Measurements from ENCODE around the gene FBN1. TPM values are rescaled to one million over a fixed set of nuclear protein-coding genes. Genes with fewer than 3 reads are reported as not detected.
A peak's percentile ranks its signal among the peaks of the same experiment; 100 is the strongest.

Gene FBN1
- total RNA-seq, 1 donor from 2014 or later = 439 TPM

- Histone ChIP-seq H3K27me3 (ENCODE audit: control insufficient read depth in 3 of 3, insufficient read depth in 3 of 3, low read length in 3 of 3) (no peaks in the 10 kb centered on the region), H3K4me1 (ENCODE audit: control insufficient read depth in 3 of 3, insufficient read depth in 3 of 3, low read length in 3 of 3) (peaks cover 0 to 5% (median 4%) of the 10 kb centered on the region in 3 donors), H3K36me3 (ENCODE audit: control insufficient read depth in 3 of 3, insufficient read depth in 3 of 3, low read length in 3 of 3) (no peaks in the 10 kb centered on the region), H3K9me3 (ENCODE audit: control insufficient read depth in 3 of 3, low read length in 3 of 3) (no peaks in the 10 kb centered on the region), H3K4me3 (ENCODE audit: low read length in 3 of 3) (no peak overlapping the region), H3K9ac (ENCODE audit: low read depth in 1 of 3, low read length in 3 of 3) (no peak overlapping the region), H3K27ac (ENCODE audit: low read depth, low read length) (no peak overlapping the region)
Observed at GRCh38 chr15:48550822-48551525, 94.5 kb downstream of the FBN1 start.

- Histone ChIP-seq H3K36me3 (ENCODE audit: control insufficient read depth in 3 of 3, insufficient read depth in 3 of 3, low read length in 3 of 3) (no peaks in the 10 kb centered on the region), H3K27me3 (ENCODE audit: control insufficient read depth in 3 of 3, insufficient read depth in 3 of 3, low read length in 3 of 3) (no peaks in the 10 kb centered on the region), H3K9ac (ENCODE audit: low read depth in 1 of 3, low read length in 3 of 3) (no peak overlapping the region), H3K4me1 (ENCODE audit: control insufficient read depth in 3 of 3, insufficient read depth in 3 of 3, low read length in 3 of 3) (peaks cover 0 to 5% (median 4%) of the 10 kb centered on the region in 3 donors), H3K4me3 (ENCODE audit: low read length in 3 of 3) (no peak overlapping the region), H3K27ac (ENCODE audit: low read depth, low read length) (no peak overlapping the region), H3K9me3 (ENCODE audit: control insufficient read depth in 3 of 3, low read length in 3 of 3) (no peaks in the 10 kb centered on the region)
Observed at GRCh38 chr15:48548455-48548854, 97.1 kb downstream of the FBN1 start.

- Histone ChIP-seq H3K36me3 (ENCODE audit: control insufficient read depth in 3 of 3, insufficient read depth in 3 of 3, low read length in 3 of 3) (no peaks in the 10 kb centered on the region), H3K27me3 (ENCODE audit: control insufficient read depth in 3 of 3, insufficient read depth in 3 of 3, low read length in 3 of 3) (no peaks in the 10 kb centered on the region), H3K9ac (ENCODE audit: low read depth in 1 of 3, low read length in 3 of 3) (no peak overlapping the region), H3K4me3 (ENCODE audit: low read length in 3 of 3) (no peak overlapping the region), H3K4me1 (ENCODE audit: control insufficient read depth in 3 of 3, insufficient read depth in 3 of 3, low read length in 3 of 3) (peaks cover 0 to 5% (median 4%) of the 10 kb centered on the region in 3 donors), H3K9me3 (ENCODE audit: control insufficient read depth in 3 of 3, low read length in 3 of 3) (no peaks in the 10 kb centered on the region), H3K27ac (ENCODE audit: low read depth, low read length) (no peak overlapping the region)
Observed at GRCh38 chr15:48547286-48547685, 98.2 kb downstream of the FBN1 start.

- no peak overlapping the region for H3K9ac ChIP-seq (ENCODE audit: low read depth in 1 of 3, low read length in 3 of 3)
- H3K9me3 ChIP-seq (ENCODE audit: control insufficient read depth in 3 of 3, low read length in 3 of 3) = no peaks in the 10 kb centered on the region
- no peak overlapping the region for H3K4me3 ChIP-seq (ENCODE audit: low read length in 3 of 3)
- no peaks in the 10 kb centered on the region for H3K27me3 ChIP-seq (ENCODE audit: control insufficient read depth in 3 of 3, insufficient read depth in 3 of 3, low read length in 3 of 3)
- H3K27ac ChIP-seq (ENCODE audit: low read depth, low read length) = no peak overlapping the region
- H3K36me3 ChIP-seq (ENCODE audit: control insufficient read depth in 3 of 3, insufficient read depth in 3 of 3, low read length in 3 of 3) = no peaks in the 10 kb centered on the region
- peaks cover 2 to 9% (median 4%) of the 10 kb centered on the region in 3 donors for H3K4me1 ChIP-seq (ENCODE audit: control insufficient read depth in 3 of 3, insufficient read depth in 3 of 3, low read length in 3 of 3)
Observed at GRCh38 chr15:48546296-48546695, 99.2 kb downstream of the FBN1 start.

GRCh38 chr15:48544778-48545177, 100.7 kb downstream of the FBN1 start:
- Histone ChIP-seq H3K9ac (ENCODE audit: low read depth in 1 of 3, low read length in 3 of 3) (no peak overlapping the region), H3K4me1 (ENCODE audit: control insufficient read depth in 3 of 3, insufficient read depth in 3 of 3, low read length in 3 of 3) (peaks cover 2 to 10% (median 4%) of the 10 kb centered on the region in 3 donors), H3K27me3 (ENCODE audit: control insufficient read depth in 3 of 3, insufficient read depth in 3 of 3, low read length in 3 of 3) (no peaks in the 10 kb centered on the region), H3K4me3 (ENCODE audit: low read length in 3 of 3) (no peak overlapping the region), H3K36me3 (ENCODE audit: control insufficient read depth in 3 of 3, insufficient read depth in 3 of 3, low read length in 3 of 3) (no peaks in the 10 kb centered on the region), H3K9me3 (ENCODE audit: control insufficient read depth in 3 of 3, low read length in 3 of 3) (no peaks in the 10 kb centered on the region), H3K27ac (ENCODE audit: low read depth, low read length) (no peak overlapping the region)

GRCh38 chr15:48541341-48542278, 103.9 kb downstream of the FBN1 start:
- Histone ChIP-seq H3K4me3 (ENCODE audit: low read length in 3 of 3) (no peak overlapping the region), H3K9me3 (ENCODE audit: control insufficient read depth in 3 of 3, low read length in 3 of 3) (no peaks in the 10 kb centered on the region), H3K4me1 (ENCODE audit: control insufficient read depth in 3 of 3, insufficient read depth in 3 of 3, low read length in 3 of 3) (peaks cover under 1 to 8% (median 5%) of the 10 kb centered on the region in 3 donors), H3K36me3 (ENCODE audit: control insufficient read depth in 3 of 3, insufficient read depth in 3 of 3, low read length in 3 of 3) (no peaks in the 10 kb centered on the region), H3K27me3 (ENCODE audit: control insufficient read depth in 3 of 3, insufficient read depth in 3 of 3, low read length in 3 of 3) (no peaks in the 10 kb centered on the region), H3K27ac (ENCODE audit: low read depth, low read length) (peak overlapping the region; percentile 18), H3K9ac (ENCODE audit: low read depth in 1 of 3, low read length in 3 of 3) (no peak overlapping the region)

- Histone ChIP-seq H3K4me3 (ENCODE audit: low read length in 3 of 3) (no peak overlapping the region), H3K9me3 (ENCODE audit: control insufficient read depth in 3 of 3, low read length in 3 of 3) (no peaks in the 10 kb centered on the region), H3K36me3 (ENCODE audit: control insufficient read depth in 3 of 3, insufficient read depth in 3 of 3, low read length in 3 of 3) (no peaks in the 10 kb centered on the region), H3K27ac (ENCODE audit: low read depth, low read length) (no peak overlapping the region), H3K9ac (ENCODE audit: low read depth in 1 of 3, low read length in 3 of 3) (no peak overlapping the region), H3K27me3 (ENCODE audit: control insufficient read depth in 3 of 3, insufficient read depth in 3 of 3, low read length in 3 of 3) (no peaks in the 10 kb centered on the region), H3K4me1 (ENCODE audit: control insufficient read depth in 3 of 3, insufficient read depth in 3 of 3, low read length in 3 of 3) (peaks cover 2 to 8% (median 5%) of the 10 kb centered on the region in 3 donors)
Observed at GRCh38 chr15:48540756-48541155, 104.8 kb downstream of the FBN1 start.

- Histone ChIP-seq H3K27me3 (ENCODE audit: control insufficient read depth in 3 of 3, insufficient read depth in 3 of 3, low read length in 3 of 3) (no peaks in the 10 kb centered on the region), H3K27ac (ENCODE audit: low read depth, low read length) (no peak overlapping the region), H3K9ac (ENCODE audit: low read depth in 1 of 3, low read length in 3 of 3) (no peak overlapping the region), H3K36me3 (ENCODE audit: control insufficient read depth in 3 of 3, insufficient read depth in 3 of 3, low read length in 3 of 3) (no peaks in the 10 kb centered on the region), H3K4me3 (ENCODE audit: low read length in 3 of 3) (no peak overlapping the region), H3K9me3 (ENCODE audit: control insufficient read depth in 3 of 3, low read length in 3 of 3) (no peaks in the 10 kb centered on the region), H3K4me1 (ENCODE audit: control insufficient read depth in 3 of 3, insufficient read depth in 3 of 3, low read length in 3 of 3) (peaks cover 2 to 8% (median 5%) of the 10 kb centered on the region in 3 donors)
Observed at GRCh38 chr15:48538941-48539340, 106.6 kb downstream of the FBN1 start.

GRCh38 chr15:48537271-48538113, 108.0 kb downstream of the FBN1 start:
- Histone ChIP-seq H3K9ac (ENCODE audit: low read depth in 1 of 3, low read length in 3 of 3) (no peak overlapping the region), H3K4me1 (ENCODE audit: control insufficient read depth in 3 of 3, insufficient read depth in 3 of 3, low read length in 3 of 3) (peaks cover 2 to 8% (median 5%) of the 10 kb centered on the region in 3 donors), H3K4me3 (ENCODE audit: low read length in 3 of 3) (no peak overlapping the region), H3K36me3 (ENCODE audit: control insufficient read depth in 3 of 3, insufficient read depth in 3 of 3, low read length in 3 of 3) (no peaks in the 10 kb centered on the region), H3K27ac (ENCODE audit: low read depth, low read length) (no peak overlapping the region), H3K9me3 (ENCODE audit: control insufficient read depth in 3 of 3, low read length in 3 of 3) (no peaks in the 10 kb centered on the region), H3K27me3 (ENCODE audit: control insufficient read depth in 3 of 3, insufficient read depth in 3 of 3, low read length in 3 of 3) (no peaks in the 10 kb centered on the region)
